Right ventricle myocardium superior (tissue), 1 donor: ENCODE results near the gene NSG2. TPM values are rescaled to one million over a fixed set of nuclear protein-coding genes. Genes with fewer than 3 reads are reported as not detected.
A peak's percentile ranks its signal among the peaks of the same experiment; 100 is the strongest.
"Not testable (repeated sequence)": the region's sequence is repeated elsewhere in the genome, so short reads cannot be mapped to it uniquely, and the experiment has no call there.

Experiments
- ATAC-seq: fragments of 200-7000 bp; cut with Tn5 transposase; one replicate; pipeline ENCODE4 v1.9.1; 2020; ENCODE audit warnings: mild to moderate bottlenecking; ENCODE audit not compliant: poor library complexity
- DNase-seq: peaks from one replicate; pipeline ENCODE4 v3.0.0-alpha.2; 2020
- intact Hi-C: fragments of 100-400 bp; cut with DNase I; formaldehyde crosslinking; loops from one replicate; pipeline ENCODE4 v1.11.2; 2022
- long read RNA-seq: library from polyadenylated mRNA; unstranded; transcript quantifications from one replicate; pipeline ENCODE4 v2.0.0, GENCODE V29; 2021
- total RNA-seq: library from RNA; stranded (reverse); fragmentation: NEBNext Ultra II Directional; extraction: Animal tissue kit (Norgen Biotek cat#: 25700); gene quantifications from one replicate; pipeline ENCODE4 v1.2.1, GENCODE V29; 2021
- donor health status: DM: no; HTN: yes; CAD: no; lungs with severe emphysema.

The NSG2 gene
- 0.11 TPM for total RNA-seq
- long read RNA-seq, result 0 reads

GRCh38 chr5:174045470-174046025 is at the start of gene NSG2:
TSS of gene NSG2 (plus strand) at chr5:174045706. CDS start at chr5:174046756, 1,050 bp downstream.
- peak; percentile 89 for DNase-seq
- ATAC-seq, result peak; percentile 99
- intact Hi-C loops, result loop anchor here (2.0 kb wide), 1 partner anchor 265 kb away; no protein-coding TSS in a partner anchor

GRCh38 chr5:173997331-173997730 is 48.2 kb upstream of the NSG2 start:
- ATAC-seq, result no peak
- no peak for DNase-seq

GRCh38 chr5:173998531-173998930 is 47.0 kb upstream of the NSG2 start:
- ATAC-seq, result no peak
- no peak for DNase-seq
- intact Hi-C loops, result no loop called here

More at GRCh38 chr5:173997331-173997730, 48.2 kb upstream of the NSG2 start:
- intact Hi-C loops, result no loop called here

GRCh38 chr5:174000076-174000475 is 45.4 kb upstream of the NSG2 start:
- DNase-seq (no peak), ATAC-seq (no peak)
- intact Hi-C loops, result no loop called here

GRCh38 chr5:174003795-174004194 is 41.7 kb upstream of the NSG2 start:
- ATAC-seq, result no peak
- no peak for DNase-seq
- intact Hi-C loops, result no loop called here

DNA sequence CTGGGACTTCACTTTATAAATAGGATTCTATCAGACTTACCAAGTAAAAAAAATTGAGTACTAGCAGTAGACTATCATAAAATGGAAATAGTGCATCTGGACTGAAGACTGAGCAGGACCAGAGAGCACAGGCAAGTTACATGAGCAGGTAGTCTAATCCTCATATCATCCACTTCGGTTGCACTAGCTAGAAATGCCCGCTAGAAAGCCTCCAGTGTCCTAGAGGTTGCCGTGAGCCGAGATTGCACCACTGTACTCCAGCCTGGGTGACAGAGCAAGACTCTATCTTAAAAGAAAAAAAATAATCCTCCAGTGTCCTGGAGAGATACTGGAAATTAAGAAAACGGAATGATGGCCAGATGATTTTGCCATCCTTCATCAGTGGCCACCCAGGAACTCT is 36.6 kb upstream of the NSG2 start:
- intact Hi-C loops, result no loop called here
- DNase-seq, result no peak
- ATAC-seq, result no peak

DNA sequence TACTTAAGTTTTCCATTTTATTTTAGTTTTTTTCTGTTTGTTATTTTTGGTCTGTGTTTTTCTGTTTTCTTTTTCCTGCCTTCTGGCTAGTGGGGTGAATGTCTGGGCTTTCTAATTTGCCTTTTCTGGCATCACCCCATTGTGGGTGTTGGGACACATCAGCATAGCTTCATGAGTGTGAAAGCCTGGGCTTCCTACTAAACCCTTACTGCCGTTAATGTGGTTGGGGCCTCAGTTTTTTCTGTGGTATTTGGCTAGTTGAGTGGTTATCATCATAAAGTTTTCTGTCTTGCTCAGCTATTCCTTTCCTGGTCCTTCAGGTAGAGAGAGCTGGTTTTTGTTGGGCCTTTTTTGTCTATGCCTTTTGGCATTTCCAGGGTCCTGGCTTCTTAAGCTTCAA is 35.1 kb upstream of the NSG2 start:
- DNase-seq, result no peak
- intact Hi-C loops, result no loop called here
- ATAC-seq, result no peak

- ATAC-seq, result no peak
- DNase-seq, result no peak
- intact Hi-C loops, result no loop called here
These were observed 34.1 kb upstream of the NSG2 start for GRCh38 chr5:174011441-174011840.

GRCh38 chr5:174020069-174020927 is 25.2 kb upstream of the NSG2 start:
- intact Hi-C loops, DNase-seq, ATAC-seq: not testable (repeated sequence)

- intact Hi-C loops, result no loop called here
- ATAC-seq, result no peak
- no peak for DNase-seq
These were observed 24.6 kb upstream of the NSG2 start for GRCh38 chr5:174020928-174021304.

- intact Hi-C loops, result no loop called here
- DNase-seq (no peak), ATAC-seq (no peak)
These were observed 23.0 kb upstream of the NSG2 start for GRCh38 chr5:174022384-174023095.

GRCh38 chr5:174030286-174030685 is 15.2 kb upstream of the NSG2 start:
- intact Hi-C loops, result no loop called here
- DNase-seq (no peak), ATAC-seq (no peak)

DNA sequence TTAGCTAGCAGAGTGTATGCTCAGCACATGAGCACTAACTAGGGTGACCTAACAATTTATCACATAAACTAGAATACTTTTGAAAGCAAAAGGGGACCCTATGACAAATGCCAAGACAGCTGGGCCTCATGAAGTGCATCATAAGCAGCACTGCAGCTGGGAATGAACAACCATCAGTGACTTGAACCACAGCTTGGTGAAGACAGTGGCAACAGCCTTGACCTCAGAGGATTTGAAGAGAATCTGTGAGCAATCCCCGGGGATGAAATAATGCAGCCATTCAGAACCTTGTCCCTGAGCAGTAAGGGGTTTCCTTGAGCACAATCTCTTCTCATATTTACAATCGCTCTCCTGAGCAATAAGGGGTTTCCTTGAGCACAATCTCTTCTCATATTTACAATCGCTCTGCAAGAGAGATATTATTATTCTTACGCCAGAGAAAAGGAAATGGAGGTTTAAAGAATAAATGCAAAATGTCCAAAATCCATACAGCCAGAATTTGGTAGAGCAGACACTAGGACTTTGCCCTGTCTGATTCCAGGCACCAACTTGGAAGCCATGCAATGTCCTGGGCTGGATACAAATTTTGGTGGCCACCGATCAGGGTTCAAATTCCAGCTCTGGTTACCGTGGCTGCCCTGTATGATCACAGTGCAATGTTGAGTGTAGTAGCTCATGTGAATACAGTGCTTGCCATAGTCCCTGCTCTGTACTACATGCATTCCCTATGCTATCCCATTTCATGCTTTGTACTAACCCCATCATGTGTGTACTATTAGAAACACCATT is 846 bp upstream of the NSG2 start:
- DNase-seq (no peak), ATAC-seq (no peak)
- intact Hi-C loops, result loop anchor here (2.0 kb wide), 1 partner anchor 266 kb away; no protein-coding TSS in a partner anchor

- DNase-seq (no peak), ATAC-seq (no peak)
- intact Hi-C loops, result no loop called here
These were observed 1.1 kb downstream of the NSG2 start for GRCh38 chr5:174046558-174046957.

DNA sequence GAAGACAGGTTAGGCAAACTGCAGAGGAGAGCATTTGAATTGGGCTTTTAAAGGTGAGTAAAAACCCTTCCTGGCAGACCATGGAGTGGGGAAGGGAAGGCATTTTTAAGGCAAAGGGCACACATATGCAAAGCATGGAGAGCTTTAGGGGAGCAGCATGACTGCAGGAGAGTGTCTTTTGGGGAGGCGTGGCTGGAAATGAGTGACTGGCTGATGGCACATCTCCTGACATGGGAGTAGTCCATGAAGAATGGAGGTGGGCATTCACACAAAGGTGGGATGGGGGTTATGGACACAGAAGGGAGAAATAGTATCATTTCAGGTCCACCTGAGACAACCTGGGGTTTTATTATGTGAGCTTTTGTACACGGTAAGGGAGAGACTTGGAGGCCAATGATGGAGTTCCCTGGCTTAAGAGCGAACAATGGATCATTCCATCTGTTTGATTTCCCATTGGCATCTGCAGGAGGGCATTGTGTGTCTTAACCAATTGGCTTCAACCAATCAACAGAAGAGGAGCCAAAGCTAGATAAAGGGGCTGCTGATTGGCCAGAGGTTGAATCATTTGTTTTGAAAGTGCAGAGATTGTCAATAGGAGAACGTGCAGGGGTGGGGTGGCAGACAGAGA is 2.1 kb downstream of the NSG2 start:
- intact Hi-C loops, result no loop called here
- DNase-seq (no peak), ATAC-seq (no peak)

- ATAC-seq (no peak), DNase-seq (no peak)
- intact Hi-C loops, result no loop called here
These were observed 7.1 kb downstream of the NSG2 start for GRCh38 chr5:174052636-174053035.

DNA sequence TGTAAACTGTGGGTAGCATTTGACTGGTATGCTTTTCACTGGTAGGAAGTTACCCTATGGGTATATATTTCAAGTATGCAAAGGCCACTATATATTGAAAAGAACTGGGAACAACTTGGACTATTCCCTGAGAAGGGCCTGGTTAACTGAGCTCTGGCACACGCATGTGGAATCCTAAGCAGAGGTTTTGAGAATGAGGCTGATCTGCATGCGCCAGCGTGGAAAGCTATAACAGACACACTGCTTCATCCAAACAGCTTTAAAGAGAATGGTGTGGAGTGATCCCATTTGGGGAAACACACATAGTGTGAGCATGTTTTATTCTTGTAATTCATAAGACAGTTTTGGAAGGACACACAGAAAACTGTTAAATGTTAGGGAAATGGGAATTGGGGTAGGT is 8.4 kb downstream of the NSG2 start:
- ATAC-seq (no peak), DNase-seq (no peak)
- intact Hi-C loops, result no loop called here

GRCh38 chr5:174056064-174056847 is 10.8 kb downstream of the NSG2 start:
- DNase-seq (peak; percentile 69), ATAC-seq (peak; percentile 92)

More at GRCh38 chr5:174056064-174056847, 10.8 kb downstream of the NSG2 start:
- intact Hi-C loops, result no loop called here
